C4-2B (cell line): Measurements from ENCODE around the gene EYA4.

Source experiments
- H3K27ac ChIP-seq: fragments of 450-650 bp; 2 replicates; pipeline ENCODE4 v1.5.1; 2017
- CTCF ChIP-seq: fragments of 450-650 bp; conservative IDR thresholded peaks from 2 replicates; pipeline ENCODE4 v1.5.1; 2017; ENCODE audit warnings: mild to moderate bottlenecking
- ZFX ChIP-seq: fragments of 450-650 bp; IDR thresholded peaks from 2 replicates; pipeline ENCODE4 v1.6.1; 2017

The EYA4 gene

GRCh38 chr6:133289733-133290306 is 48.7 kb downstream of the EYA4 start:
- no peak overlapping the region for H3K27ac ChIP-seq
- TF ChIP-seq CTCF (no peak), ZFX (no peak)

GRCh38 chr6:133290930-133291329 is 49.8 kb downstream of the EYA4 start:
- no peak for TF ChIP-seq ZFX
- no peak for TF ChIP-seq CTCF
- H3K27ac ChIP-seq: no peak overlapping the region

GRCh38 chr6:133291671-133292070 is 50.5 kb downstream of the EYA4 start:
- TF ChIP-seq ZFX (no peak), CTCF (no peak)
- no peak overlapping the region for H3K27ac ChIP-seq

GRCh38 chr6:133297657-133298056 is 56.5 kb downstream of the EYA4 start:
- TF ChIP-seq CTCF: no peak
- no peak for TF ChIP-seq ZFX
- no peak overlapping the region for H3K27ac ChIP-seq

- H3K27ac ChIP-seq: no peak overlapping the region
- no peak for TF ChIP-seq CTCF
- TF ChIP-seq ZFX: no peak
Measured at GRCh38 chr6:133298335-133298734, 57.2 kb downstream of the EYA4 start.

- no peak for TF ChIP-seq CTCF
- TF ChIP-seq ZFX: no peak
- H3K27ac ChIP-seq: no peak overlapping the region
Measured at GRCh38 chr6:133298801-133299200, 57.6 kb downstream of the EYA4 start.

- TF ChIP-seq ZFX: no peak
- no peak for TF ChIP-seq CTCF
- no peak overlapping the region for H3K27ac ChIP-seq
Measured at GRCh38 chr6:133300896-133301295, 59.7 kb downstream of the EYA4 start.
